COR-L47 (cell line): ENCODE data around the gene TPRX1.
"Not testable (repeated sequence)": the region's sequence is repeated elsewhere in the genome, so short reads cannot be mapped to it uniquely, and the experiment has no call there.

ENCODE experiments used
- DNase-seq: peaks from one replicate; lab custom pipeline; 2025; lab: John Stamatoyannopoulos, UW

The TPRX1 gene

DNA sequence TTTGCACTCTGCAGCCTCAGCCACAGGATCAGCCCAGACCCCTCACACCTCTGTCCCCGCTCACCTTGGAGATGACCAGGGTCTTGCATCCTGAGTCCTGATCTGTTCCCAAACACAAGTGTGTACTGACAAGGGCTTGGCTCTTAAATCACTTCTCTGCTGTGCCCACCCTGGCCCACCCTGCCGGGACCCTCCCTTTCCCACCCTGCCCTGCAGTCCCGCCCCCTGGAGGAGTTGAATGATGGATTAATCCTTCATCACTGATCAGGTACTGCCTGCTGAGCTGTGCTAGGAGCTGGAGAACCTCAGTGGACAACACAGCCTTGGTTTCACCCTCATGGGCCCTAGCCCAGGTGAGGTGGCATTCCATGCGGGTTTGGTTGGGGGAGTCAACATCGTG lies at the start of gene TPRX1:
TPRX1 (minus strand) TSS at position 101 of the 400 bp plus-strand sequence; CDS start at position 89, 12 bp downstream.
- not testable (repeated sequence) for DNase-seq

DNA sequence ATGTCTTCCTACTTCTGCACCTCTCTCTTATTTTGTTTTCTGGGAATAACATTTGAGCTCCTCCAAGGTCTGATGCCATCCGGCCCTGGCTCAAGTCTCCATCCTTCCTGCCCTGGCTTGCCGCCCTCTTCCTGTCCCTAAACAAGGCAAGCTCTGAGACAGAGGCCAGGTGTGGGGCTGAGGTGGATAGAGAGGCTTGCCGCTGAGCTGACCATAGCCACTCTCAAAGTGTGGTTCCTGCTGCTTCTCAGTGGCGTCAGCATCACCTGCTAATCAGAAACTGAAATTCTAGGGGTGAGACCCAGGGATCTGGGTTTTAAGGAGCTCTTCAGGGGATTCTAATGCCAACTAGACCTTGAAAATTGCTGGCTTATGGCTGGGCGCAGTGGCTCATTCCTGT lies 48.7 kb upstream of the TPRX1 start:
- DNase-seq, result no peak

DNA sequence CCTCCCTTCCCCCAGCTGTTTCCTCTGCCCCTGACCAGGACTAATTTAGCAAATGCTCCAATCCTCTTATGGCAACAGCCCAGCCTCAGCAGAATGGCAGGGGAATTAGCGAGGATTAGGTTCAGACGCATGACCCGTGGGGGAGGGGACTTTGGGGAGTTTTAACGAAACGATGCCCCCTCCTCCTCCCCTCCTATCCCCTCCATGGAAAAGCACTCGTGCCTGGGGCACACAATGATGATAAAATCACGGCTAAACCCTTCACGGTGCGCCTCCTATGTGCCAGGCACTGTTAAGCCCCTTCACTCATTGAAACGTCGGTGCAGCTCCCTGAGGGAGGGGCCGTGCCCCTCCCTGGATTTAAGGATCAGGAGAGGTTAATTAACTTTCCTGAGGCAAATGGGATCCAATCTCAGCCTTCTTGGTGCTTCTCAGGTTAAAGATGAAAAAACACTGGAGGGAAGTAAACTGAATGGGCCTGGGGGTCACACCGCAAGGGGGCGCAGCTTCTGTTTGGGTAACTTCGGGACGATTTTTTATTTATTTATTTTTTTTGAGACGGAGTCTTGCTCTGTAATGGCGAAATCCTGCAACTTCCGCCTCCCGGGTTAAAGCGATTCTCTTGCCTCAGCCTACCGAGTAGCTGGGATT lies 44.6 kb upstream of the TPRX1 start:
- DNase-seq, result no peak

DNA sequence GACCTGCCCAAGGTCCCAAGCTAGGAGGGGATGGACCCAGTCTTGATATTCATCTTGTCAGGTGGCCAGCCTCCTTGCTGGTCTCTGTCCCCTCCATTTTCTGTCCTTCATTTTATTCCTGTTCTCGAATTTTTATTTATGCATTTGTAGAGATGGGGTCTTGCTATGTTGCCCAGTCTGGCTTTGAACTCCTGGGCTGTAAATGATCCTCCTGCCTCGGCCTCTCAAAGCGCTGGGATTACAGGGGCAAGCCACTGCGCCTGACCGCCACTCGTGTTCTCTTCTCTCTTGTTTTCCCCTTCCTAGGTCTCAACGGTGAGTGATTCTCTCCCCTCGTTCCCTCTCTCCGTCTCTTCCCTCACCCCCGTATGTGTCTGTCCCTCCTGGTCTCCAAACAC lies 44.1 kb upstream of the TPRX1 start:
- DNase-seq, result no peak

GRCh38 chr19:47842941-47843340 lies 38.6 kb upstream of the TPRX1 start:
- DNase-seq, result no peak

DNA sequence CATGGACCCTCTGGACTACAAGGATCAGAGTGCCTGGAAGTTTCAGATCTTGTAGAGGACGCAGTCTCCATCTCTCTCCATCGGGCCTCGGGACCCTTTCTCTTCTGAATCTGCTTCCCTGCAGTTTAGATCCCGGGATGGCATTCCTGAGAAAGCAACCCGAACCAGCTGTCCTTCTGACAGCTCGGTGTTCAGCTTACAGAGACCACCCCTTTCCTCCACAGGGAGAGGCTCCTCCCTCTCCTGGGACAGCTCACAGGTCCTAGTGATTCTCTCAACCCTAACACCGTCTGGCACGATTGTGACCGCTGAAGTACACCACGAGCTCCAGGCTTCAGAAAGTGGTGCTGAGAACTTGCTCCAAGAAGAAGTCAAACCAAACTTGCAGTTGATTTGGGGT lies 35.6 kb upstream of the TPRX1 start:
- no peak for DNase-seq

DNA sequence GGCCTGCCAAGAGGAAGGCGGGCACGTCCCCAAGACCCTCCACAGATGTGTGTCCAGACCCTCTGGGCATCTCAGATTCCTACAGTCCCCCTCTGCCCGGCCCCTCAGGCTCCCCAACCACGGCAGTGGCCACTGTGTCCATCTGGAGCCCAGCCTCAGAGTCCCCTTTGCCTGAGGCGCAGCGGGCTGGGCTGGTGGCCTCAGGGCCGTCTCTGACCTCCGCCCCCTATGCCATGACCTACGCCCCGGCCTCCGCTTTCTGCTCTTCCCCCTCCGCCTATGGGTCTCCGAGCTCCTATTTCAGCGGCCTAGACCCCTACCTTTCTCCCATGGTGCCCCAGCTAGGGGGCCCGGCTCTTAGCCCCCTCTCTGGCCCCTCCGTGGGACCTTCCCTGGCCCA lies 35.1 kb upstream of the TPRX1 start:
- DNase-seq, result no peak

DNA sequence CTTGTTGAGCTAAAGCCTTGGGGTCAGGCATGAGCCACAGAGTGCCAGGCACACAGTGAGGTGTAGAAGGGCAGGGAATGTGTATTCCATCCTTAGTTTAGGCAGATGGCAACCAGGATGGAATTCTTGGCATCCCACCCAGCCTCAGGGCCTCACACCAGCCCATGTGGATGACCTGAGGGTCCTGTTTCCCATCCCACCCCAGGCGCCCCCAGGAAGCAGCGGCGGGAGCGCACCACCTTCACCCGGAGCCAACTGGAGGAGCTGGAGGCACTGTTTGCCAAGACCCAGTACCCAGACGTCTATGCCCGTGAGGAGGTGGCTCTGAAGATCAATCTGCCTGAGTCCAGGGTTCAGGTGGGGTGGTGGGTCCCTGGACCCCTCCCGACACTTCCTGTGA lies 31.7 kb upstream of the TPRX1 start:
- no peak for DNase-seq

- DNase-seq, result no peak
Observed at GRCh38 chr19:47832723-47833122, 28.4 kb upstream of the TPRX1 start.

DNA sequence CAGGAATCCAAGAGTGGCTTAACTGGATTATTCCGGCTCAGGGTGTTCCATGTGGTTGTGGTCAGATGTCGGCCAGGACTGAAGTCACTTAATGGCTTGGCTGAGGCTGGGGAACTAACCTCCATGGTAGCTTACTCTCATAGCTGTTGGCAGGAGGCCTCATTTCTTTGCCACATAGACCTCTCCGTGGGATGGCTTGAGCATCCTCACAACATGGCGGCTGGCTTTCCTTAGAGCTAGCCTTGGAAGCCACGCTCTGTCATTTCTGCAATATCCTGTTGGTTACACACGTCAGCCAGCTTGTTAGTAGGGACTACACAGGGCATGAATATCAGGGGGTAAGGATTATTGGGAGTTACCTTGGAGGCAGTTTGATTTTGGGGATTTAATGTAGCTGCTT lies 22.4 kb upstream of the TPRX1 start:
- DNase-seq, result no peak

GRCh38 chr19:47824396-47824795 lies 20.0 kb upstream of the TPRX1 start:
- DNase-seq, result no peak

- no peak for DNase-seq
Observed at GRCh38 chr19:47821460-47822020, 17.2 kb upstream of the TPRX1 start, which contains the start of gene CRX. TSS of gene CRX (plus strand) at chr19:47821937. CDS start at chr19:47834444, 12,507 bp downstream.

DNA sequence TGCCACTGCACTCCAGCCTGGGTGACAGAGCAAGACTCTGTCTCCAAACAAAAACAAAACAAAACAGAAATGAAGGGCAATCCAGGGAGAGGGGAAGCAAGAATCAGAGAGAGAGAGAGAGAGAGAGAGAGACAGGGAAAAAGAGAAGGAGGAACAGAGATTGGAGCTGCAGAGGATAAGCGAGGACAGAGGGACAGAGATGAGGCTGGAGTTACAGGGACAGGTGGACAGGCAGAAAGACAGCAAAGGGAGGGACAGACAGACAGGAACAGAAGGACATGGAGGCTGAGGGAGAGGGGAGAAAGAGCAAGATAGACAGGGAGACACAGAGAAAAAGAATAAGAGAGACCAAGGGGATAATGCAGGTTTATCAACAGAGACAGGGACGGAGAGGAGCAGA lies 16.1 kb upstream of the TPRX1 start:
- no peak for DNase-seq

DNA sequence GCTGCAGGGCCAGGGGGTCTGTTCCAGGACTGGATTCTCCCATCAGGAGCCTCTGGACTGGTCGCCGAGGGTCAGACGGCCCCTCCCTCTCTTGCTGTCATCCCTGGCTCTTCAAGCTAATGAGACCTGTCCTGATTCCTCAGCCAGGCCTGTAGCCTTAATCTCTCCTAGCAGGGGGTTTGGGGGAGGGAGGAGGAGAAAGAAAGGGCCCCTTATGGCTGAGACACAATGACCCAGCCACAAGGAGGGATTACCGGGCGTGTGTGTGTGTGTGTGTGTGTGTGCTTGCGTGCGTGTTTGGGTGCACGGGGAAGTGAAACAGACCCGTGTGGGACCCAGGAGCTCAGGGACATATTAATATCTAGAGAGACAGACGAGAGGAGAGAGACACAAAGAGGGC lies 15.5 kb upstream of the TPRX1 start:
- no peak for DNase-seq

GRCh38 chr19:47818221-47818620 lies 13.9 kb upstream of the TPRX1 start:
- DNase-seq, result not testable (repeated sequence)

DNA sequence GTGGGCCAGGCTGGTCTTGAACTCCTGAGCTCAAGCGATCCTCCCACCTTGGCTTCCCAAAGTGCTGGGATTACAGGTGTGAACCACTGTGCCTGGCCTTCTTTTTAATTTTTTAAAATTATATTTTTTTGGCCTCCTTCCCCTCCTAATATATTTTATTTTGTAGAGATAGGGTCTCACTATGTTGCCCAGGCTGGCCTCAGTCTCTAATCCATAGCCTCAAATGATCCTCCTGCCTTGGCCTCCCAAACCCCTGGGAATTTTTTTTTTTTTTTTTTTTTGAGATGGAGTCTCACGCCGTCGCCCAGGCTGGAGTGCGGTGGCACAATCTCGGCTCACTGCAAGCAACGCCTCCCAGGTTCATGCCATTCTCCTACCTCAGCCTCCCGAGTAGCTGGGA lies 11.9 kb upstream of the TPRX1 start:
- not testable (repeated sequence) for DNase-seq

GRCh38 chr19:47813995-47814328 lies 9.6 kb upstream of the TPRX1 start:
- DNase-seq, result no peak

- DNase-seq, result peak; percentile 33
Observed at GRCh38 chr19:47813304-47813994, 9.1 kb upstream of the TPRX1 start.

DNA sequence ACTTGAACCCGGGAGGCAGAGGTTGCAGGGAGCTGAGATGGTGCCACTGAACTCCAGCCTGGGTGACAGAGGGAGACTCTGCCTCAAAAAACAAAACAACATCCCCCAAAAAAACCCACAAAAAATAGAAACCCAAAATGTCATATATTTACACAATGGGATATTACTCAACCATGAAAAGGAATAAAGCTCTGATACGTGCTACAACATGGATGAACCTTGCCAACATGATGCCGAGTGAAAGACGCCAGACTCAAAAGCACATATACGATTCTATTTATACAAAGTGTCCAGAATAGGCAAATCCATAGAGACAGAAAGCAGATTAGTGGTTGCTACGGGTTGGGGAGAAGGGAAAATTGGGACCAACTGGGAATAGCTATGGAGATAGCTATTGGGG lies 2.1 kb upstream of the TPRX1 start:
- DNase-seq, result no peak

GRCh38 chr19:47805313-47805712 lies 962 bp upstream of the TPRX1 start:
- no peak for DNase-seq

- DNase-seq, result not testable (repeated sequence)
Observed at GRCh38 chr19:47803671-47804070, 680 bp downstream of the TPRX1 start.

DNA sequence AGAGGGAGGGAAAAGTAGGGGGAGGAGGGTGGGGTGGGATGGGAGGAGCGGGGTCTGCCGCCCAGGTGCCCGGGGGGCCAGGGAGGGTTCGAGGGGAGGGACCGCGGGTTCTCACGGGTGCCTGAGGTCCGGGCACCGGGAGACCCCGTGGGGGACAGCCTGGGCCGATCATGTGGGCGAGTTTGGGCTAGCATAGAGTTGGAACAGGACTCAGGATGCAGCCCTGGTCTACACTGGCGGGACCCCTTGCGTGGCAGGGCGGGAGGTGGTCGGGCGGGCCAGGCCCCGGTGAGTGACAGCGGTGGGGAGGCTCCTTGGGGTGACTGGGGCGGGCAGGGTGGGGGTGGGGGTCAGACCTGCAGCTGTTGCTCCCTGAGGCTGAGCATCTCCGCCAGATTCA lies 1.2 kb downstream of the TPRX1 start:
- not testable (repeated sequence) for DNase-seq

DNA sequence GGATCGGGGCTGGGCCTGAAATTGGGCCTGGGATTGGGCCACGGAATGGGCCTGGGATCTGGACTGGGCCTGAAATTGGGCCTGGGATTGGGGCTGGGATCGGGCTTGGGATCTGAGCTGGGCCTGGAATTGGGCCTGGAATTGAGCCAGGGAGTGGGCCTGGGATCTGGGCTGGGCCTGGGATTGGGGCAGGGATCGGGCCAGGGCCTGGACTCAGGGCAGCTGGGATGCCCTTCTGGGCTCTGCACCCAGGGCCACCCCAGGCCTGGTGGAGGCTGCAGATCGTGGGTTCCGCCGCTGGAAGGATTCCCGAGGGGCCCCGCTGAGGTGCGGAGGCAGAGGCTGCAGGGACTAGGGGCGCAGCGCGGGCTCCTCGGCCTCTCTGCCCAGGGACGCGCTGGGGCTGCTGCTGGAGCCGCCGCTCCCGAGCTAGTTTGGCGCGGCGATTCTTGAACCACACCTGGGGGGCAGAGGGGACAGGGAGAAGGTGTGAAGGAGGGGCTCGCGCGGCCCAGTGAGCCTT lies 1.8 kb downstream of the TPRX1 start:
- DNase-seq, result no peak
